AG10803 (cell line): ENCODE measurements around the gene MARVELD2.
A peak's percentile ranks its signal among the peaks of the same experiment; 100 is the strongest.

Source experiments
- DNase-seq: peaks from one replicate; pipeline ENCODE4 v3.0.0; 2010; ENCODE audit warnings: low read depth
- H3K4me3 ChIP-seq: 2 replicates; pipeline ENCODE4 v1.5.1; 2011; ENCODE audit warnings: mild to moderate bottlenecking, low read length, control low read depth
- TF ChIP-seq, protein P1 (sequence below): conservative IDR thresholded peaks from 2 replicates; pipeline ENCODE4 v1.5.1; 2011; ENCODE audit warnings: mild to moderate bottlenecking, low read length, control low read depth, inconsistent platforms

The MARVELD2 gene

DNA sequence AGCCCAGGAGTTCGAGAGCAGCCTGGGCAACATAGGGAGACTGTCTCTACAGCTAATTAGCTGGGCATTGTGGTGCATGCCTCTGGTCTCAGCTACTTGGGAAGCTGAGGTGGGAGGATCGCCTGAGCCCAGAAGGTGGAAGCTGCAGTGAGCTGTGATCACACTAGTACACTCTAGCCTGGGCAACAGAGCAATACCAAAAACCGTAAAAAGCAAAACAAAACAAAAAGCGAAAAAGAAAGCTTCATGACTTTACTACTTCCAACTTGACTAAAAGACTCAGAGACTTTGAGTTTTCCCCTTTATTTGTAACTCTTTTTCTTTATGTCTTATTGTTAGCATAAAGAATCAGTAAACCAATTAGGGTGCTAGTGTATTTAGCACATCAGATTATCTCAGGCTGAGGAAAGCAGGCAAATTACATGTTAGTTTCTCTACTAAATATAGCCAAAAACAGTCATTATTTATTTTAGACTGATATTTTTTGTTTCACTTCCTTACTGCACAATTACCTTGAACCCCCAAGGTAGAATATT is 39.9 kb upstream of the MARVELD2 start:
- TF ChIP-seq, protein P1, sequence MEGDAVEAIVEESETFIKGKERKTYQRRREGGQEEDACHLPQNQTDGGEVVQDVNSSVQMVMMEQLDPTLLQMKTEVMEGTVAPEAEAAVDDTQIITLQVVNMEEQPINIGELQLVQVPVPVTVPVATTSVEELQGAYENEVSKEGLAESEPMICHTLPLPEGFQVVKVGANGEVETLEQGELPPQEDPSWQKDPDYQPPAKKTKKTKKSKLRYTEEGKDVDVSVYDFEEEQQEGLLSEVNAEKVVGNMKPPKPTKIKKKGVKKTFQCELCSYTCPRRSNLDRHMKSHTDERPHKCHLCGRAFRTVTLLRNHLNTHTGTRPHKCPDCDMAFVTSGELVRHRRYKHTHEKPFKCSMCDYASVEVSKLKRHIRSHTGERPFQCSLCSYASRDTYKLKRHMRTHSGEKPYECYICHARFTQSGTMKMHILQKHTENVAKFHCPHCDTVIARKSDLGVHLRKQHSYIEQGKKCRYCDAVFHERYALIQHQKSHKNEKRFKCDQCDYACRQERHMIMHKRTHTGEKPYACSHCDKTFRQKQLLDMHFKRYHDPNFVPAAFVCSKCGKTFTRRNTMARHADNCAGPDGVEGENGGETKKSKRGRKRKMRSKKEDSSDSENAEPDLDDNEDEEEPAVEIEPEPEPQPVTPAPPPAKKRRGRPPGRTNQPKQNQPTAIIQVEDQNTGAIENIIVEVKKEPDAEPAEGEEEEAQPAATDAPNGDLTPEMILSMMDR: no peak
- no peak overlapping the region for H3K4me3 ChIP-seq
- DNase-seq: no peak

DNA sequence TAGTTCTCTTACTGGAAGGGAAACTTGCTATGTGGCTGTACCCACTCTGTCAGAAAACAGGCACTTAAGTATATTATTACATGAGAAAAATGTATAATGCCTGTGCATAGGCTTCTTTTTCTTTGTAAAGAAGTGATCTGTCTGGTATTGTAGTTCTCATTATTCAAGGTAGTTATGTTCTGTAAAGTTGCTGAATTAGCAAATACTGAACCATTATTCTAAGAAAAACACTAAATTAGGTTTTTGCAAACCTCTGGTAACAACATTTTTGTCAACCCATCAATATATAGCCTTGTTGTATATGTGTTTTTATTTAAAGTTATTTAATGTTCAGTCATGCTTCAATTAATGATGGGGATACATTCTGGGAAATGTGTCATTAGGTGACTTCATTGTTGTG is 36.5 kb upstream of the MARVELD2 start:
- no peak for DNase-seq
- no peak overlapping the region for H3K4me3 ChIP-seq
- TF ChIP-seq, protein P1: no peak

DNA sequence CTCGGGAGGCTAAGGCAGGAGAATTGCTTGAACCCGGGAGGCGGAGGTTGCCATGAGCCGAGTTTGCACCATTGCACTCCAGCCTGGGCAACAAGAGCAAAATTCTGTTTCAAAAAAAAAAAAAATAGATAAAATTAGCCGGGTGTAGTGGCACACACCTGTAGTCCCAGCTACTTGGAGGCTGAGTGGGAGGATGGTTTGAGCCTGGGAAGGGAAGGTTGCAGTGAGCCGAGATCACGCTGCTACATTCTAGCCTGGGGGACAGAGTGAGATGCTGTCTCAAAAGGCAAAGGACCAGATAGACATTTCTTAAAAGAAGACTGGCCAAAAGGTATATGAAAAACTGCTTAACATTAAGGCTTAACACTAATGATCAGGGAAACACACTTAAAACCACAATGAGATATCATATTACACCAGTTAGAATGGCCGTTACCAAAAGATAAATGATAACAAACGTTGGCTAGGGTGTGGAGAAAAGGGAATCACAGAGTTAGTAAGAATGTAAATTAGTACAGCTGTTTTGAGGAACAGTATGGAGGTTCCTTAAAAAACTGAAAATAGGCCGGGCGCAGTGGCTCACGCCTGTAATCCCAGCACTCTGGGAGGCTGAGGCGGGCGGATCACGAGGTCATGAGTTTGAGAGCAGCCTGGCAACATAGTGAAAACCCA is 10.1 kb upstream of the MARVELD2 start:
- no peak for DNase-seq
- TF ChIP-seq, protein P1: no peak
- H3K4me3 ChIP-seq: no peak overlapping the region

- peak overlapping the region; percentile 54 for H3K4me3 ChIP-seq
- no peak for DNase-seq
- TF ChIP-seq, protein P1: no peak
Observed at GRCh38 chr5:69415584-69415958, 655 bp downstream of the MARVELD2 start.

DNA sequence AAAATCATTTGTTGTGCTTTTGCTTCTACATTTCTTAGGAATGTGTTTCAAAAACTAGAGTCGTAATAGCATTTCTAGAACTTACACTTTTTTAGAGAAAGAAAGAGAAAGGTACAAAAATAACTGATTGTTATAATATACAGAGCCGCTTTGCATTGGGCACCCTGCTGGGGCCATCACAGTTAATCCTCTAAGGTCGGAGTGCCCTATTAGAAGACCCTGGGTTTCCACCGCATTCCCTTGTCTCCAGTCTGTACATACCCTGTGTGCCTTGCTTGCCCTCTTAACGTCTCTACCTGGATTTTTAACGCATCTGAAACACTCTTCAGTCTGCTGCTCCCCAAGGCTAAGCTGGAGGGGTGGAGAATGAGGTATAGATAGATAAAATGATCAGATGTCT is 1.3 kb downstream of the MARVELD2 start:
- no peak for DNase-seq
- TF ChIP-seq, protein P1: no peak
- no peak overlapping the region for H3K4me3 ChIP-seq

DNA sequence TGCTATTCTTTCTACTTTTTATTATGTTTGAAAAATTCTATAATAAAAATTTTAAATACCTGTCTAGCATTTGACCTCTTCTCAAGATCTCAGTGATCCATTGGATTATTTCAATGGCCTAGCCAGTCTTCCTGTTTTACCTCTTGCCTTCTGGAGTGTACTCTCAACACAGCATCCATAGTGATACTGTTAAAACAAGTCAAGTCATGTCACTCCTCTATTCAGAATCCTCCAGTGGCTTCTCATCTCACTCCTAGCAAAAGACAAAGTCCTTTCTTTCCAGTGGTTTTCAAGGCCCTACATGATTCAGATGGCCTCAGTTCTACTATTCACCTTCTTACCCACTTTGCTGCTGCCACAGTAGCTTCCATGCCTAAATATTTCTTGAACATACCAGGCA is 1.8 kb downstream of the MARVELD2 start:
- no peak for DNase-seq
- no peak overlapping the region for H3K4me3 ChIP-seq
- TF ChIP-seq, protein P1: no peak

DNA sequence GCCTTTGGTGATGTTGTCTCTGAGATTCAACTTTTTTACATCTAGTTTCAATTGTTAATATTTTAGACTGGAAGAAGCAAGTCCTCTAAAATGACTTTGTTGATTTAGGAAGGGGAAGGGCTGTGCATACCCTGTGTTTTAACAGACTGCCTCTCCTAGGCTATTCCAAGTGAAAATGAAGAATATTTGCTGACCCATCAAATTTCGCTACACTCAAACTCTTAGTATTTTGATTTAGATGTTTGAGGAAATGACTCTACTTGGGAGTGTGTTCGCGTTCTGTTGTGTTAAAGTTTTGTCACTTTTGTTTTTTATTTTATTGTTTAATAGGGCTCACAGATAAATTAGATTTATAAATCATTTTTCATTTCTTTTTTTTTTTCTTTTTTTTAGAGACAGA is 3.6 kb downstream of the MARVELD2 start:
- H3K4me3 ChIP-seq: no peak overlapping the region
- no peak for DNase-seq
- TF ChIP-seq, protein P1: no peak
